HG02870 (cell line): ENCODE results near the gene POLR2F.

Source experiments
- ATAC-seq: cut with Tn5 transposase; IDR thresholded peaks from one replicate; pipeline ENCODE4 v1.9.1; 2021; ENCODE audit warnings: mild to moderate bottlenecking, moderate library complexity; ENCODE audit not compliant: unreplicated experiment

POLR2F gene

DNA sequence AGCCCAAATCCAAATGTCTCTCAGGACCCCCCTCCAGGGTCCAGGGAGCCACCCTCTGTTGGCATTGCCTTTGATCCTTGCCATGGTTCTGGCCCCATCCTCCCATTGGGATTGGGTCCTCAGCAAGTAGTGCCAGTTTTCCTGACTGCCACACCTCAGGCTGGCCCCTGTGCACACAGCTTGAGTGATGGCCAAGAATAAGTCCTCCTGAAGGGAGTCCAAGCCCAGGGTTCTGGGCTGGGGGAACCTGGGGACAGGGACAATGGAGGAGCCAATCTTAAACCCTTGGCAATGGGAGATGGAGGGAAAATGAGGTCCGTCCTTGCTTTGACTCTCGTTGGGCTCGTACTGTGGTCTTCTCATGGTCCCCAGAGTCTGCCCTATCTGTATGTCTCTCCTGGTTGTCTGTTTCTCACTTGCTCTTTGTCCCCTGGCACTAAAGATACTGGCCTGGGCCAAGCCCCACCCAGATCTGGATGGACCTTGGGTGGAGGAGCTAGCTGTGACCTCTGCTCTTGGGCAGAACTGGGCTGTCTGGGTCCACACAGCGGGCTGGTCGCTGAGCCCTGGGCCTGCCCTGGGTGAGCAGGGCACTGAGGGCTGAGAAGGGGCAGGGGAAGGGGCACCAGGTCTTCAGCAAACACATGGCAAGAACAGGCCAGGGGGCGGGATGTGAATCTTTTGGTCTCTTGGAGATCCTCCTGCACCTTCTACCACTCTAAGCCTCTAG, 27.9 kb downstream of the POLR2F start:
- no peak for ATAC-seq

DNA sequence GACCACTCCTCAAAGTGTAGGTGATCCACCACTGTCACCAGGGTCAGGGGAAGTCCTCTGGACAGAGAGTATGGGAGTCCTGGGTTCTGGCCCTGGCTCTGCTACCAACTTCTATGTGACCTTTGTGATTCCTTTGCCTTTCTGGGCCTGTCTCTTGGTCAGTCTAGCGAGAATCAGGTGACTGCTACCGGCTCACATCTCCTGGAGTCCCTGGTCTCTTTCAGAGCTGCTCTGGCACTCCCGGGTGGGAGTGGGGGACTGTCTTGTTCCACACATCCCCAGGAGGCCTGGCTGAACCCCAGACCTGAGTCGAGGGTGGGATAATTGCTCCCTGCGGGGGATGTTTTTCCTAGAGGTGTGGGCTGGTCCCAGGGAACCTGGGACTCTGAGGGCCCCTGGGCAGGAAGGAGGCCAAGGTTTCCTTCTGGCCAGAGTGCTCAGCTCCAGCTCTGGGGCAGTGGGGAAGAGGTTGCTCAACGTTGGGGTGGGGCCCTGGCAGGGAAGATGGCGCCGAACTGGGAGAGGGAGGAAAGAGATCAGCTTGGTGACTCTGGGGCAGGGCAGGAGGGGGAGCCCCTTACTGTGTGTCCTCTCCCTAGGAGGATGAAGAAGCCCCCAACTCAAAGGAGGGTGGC, 28.8 kb downstream of the POLR2F start:
- no peak for ATAC-seq

DNA sequence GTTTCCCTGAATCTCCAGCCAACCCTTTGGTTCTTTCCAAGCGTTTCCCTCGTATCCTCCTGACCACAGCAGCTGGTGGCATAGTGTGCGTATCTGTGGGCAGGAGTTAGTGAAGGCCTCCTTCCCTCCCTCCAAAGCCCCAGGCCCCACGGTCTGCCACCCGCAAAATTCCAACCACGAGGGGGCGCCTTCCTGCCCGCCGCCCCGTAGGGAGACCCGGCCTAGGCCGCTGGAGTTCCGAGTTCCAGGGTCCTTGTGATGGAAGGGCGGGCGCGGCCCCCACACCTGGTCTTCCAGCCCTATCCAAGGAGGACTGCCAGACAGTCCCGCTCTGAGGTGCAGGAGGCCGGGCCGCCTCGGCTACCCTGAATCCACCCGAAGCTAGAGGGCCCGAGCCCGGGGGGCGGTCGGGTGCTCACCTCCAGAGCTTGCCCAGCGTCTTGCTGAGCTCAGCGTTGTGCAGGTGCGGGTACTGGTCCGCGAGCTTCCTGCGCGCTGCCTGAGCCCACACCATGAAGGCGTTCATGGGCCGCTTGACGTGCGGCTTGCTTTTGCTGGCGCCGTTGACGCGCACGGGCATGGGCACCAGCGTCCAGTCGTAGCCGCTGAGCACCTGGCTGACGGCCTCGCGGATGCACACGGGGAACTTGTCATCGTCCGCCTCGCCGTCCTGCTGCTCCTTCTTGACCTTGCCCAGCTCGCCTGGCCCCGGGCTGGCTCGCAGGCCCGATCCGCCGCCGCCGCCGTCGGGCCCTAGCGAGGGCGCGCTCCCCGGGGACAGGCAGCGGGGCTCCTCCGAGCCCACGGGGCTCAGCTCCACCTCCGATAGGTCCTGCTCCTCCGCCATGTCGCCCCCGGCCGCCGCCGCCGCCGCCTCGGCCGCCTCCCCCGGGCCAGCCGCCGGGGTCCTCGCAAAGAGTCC, 29.7 kb downstream of the POLR2F start:
- ATAC-seq = no peak

DNA sequence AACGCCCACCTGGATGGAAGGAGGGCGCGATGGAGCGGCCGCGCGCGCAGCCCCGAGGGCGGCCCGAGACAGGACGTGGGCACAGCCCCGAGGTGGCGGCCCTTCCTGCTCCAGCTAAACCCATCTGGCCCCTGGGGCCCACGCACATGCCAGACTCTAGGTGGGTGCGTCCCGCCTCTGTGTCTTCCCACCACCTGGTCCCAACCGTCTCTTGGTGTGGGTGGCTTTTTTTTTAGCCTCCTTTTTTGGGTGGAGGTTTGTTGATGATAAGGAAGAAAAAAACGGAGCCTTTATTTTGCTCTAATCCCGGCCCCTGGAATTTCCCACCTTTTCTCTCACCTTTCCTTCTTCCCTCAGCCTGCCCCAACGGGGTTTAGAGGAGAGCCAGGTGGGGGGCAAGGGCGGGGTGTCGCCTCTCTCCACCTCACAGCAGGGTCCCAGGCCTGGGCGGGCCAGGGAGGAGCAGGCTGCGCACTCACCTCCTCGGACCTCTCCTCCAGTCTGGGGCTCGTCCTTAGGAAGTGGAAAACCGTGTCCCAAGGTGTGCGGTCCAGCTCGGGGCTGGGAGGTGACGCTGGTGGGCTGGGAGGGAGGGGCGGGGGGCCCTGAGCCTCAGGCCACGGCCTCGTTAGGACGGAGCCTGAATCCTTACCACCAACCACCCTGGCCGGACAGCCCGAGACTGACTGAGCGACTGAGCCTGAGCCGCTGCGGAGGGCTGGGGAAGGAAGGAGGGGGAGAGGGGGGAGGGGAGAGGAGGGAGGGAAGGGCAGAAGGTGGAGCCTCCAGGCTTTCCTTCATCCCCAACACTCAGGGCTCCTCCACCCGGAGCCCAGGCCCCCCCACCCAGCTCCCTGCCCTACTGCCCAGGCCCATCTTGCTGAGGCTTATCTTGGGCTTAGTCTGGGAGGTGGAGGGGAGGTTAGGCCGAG, 30.6 kb downstream of the POLR2F start, which contains the start of gene SOX10:
TSS of gene SOX10 (minus strand) at position 696 of the 932 bp plus-strand sequence. CDS start 771 bp downstream, outside the sequence.
- ATAC-seq = no peak

DNA sequence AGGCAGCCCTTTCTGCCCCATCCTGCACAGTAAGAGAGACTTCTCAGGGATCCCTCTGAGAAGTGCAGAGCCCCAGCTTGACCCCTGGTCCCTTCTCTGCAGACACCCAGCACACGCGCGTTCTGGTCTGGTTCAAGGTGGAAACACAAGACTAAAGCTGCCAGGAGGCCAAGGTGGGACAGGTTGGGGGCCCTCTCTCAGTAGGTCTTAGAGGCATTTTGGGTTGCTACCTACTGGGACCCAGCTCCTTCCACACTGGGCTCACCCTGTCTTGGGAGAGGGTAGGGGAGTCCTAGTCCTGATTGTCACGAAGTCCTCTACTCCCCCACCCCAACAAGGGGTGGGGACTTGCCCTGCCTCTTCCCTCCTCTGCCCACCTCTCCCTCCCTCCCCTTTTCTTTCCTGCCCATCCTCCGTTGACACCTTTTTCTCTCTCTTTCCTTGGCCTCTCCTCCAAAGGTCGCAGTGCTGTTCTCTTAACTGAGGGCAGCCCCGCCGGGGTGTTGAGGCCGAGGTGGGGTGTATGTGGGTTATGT, 31.6 kb downstream of the POLR2F start:
- ATAC-seq = no peak

DNA sequence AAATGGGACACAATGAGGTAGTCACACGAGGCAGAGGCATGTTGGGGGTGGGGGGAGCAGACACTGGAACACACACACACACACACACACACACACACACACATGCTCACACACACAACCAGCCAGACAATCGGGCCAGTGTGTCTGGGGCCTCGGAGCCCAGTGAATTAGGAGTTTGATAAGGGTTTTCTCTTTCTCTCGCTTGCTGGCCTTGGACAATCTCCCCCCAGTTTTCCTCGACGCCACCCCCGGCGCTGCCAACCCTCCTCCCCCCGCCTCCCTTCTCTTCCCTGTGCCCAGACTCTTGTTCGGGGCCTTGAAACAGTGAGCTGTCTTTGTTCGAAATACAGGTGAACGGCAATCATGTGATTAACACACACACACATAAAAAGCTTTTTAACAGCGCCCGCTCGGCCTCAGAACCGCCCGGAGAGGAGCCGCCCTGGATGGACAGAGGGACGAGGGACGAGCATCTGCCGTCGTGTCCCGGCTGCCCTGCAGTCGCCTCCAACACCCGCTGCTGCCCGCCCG, 32.3 kb downstream of the POLR2F start:
- ATAC-seq = no peak

- ATAC-seq = no peak
These were observed 32.9 kb downstream of the POLR2F start for GRCh38 chr22:37986371-37986770.

DNA sequence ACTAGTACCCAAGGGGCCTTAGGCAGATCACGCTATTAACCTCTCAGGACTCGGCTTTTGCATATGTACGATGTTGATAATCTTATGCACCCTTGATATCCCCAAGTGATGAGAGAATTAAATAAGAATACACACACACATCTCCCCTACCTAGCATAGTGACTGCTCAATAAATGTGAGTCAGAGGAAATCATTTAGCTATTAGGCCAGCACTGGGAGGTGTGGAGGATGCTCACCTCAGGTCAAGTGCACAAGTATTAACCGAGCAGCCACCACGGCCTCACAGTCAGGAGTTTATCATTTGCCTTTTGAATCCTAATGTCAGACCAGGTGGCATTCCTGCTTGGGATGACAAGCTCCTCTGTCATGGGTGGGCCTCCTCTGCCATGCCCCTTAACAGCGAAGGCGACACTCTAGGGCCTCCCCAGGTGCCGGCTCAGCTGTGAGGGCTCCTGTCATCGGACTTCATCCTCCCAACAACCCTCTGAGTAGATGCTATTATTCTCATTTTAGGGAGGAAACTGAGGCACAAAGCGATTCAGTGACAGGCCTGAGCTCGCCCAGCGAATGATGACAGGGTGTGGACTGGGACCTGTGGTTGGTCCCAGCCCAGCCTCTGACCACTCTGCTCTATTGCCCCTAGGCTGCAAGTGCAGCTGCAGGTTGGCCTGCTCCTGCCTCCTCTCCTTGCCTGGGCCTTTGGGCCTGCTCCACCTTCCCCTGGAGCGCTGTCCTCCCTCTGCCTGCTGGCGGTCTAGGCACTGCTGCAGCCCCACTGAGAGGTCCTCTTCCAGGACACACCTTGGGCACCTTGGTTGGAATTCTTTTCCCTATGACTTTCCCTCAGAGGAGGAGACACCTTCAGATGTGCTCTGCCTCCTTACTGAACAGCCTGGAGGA, 35.9 kb downstream of the POLR2F start:
- no peak for ATAC-seq

- ATAC-seq = no peak
These were observed 36.8 kb downstream of the POLR2F start for GRCh38 chr22:37990301-37990700.

DNA sequence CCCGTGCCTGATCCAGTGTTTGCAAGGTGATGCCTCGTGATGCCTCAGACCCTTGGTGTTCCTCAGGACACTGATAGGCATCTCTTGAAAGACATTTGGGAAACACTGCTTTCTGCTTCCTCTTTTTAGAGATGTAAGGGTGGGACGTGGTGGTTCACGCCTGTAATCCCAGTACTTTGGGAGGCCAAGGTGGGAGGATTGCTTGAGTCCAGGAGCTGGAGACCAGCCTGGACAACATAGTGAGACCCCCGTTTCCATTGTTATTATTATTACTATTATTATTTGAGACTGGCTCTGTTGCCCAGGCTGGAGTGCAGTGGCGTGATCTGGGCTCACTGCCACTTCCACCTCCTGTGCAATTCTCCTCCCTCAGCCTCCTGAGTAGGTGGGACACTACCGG, 37.4 kb downstream of the POLR2F start:
- no peak for ATAC-seq

DNA sequence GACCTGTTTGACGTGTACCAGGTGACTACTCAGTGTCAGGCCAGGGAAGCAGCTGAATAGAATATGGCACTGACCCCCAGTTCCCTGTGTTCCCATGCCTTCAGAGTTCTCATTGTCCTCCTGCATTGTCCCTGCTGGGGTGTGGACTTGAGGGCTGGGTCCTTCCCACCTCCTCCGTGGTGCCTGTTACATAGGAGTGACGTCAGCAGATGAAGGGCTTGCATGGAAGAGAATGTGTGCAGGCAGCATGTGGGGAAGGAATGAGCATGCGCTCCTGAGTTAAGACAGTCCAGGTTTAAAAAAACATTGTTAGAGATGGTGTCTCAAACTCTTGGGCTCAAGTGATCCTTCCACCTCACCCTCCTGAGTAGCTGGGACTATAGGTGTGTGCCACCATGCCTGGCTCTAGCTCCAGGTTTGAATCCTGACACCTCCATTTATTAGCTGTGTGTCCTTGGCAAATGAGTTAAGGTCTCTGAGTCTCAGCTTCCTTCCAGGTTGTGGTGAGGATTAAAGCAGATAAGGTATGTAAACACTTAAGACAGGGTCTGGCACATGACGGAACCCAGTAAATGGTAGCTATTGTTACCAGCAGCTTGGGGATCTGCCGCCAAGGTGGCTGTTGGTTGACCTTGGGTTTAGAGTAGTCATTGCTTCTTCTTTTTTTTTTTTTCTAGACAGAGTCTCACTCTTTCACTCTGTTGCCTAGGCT, 38.4 kb downstream of the POLR2F start:
- ATAC-seq = no peak

GRCh38 chr22:37994049-37994448, 40.5 kb downstream of the POLR2F start:
- no peak for ATAC-seq

- no peak for ATAC-seq
These were observed 41.5 kb downstream of the POLR2F start for GRCh38 chr22:37994982-37995381.

DNA sequence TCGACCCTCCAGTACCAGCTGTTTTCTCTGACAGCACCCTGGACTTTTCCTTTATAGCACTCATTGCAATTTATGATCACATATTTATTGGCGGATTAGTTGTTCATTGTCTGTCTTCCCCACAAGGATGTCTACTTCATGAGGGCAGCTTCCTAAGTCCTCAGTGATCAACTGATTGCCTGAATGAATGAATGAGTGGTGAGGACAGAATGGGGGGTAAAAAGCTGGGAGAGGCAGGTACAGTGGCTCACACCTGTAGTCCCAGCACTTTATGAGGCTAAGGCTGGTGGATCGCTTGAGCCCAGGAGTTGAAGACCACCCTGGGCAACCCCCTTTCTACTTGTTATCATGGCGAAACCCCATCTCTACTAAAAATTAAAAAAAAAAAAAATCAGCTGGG, 42.0 kb downstream of the POLR2F start:
- ATAC-seq = no peak

GRCh38 chr22:37996079-37996478, 42.6 kb downstream of the POLR2F start:
- no peak for ATAC-seq

GRCh38 chr22:37996515-37997246, 43.2 kb downstream of the POLR2F start:
- no peak for ATAC-seq

DNA sequence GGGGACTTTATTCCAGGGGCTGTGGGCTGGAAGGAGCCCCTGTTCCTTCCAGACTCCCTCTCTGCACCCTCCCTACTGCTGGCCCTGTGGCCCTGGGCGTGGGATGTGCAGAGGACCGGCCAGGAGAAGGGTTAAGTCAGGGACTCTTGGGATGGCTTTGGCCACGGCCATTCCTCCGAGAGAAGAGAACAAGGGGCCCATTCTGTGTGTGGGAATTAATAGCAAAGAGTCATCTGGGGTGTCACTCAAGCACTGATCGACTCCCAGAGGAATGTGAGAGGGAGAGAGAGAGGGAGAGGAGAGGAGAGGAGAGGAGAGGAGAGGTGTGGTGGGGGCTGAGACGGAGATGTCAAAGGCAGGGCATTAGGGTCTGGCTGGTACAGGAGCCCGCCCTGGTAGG, 45.0 kb downstream of the POLR2F start:
- no peak for ATAC-seq

DNA sequence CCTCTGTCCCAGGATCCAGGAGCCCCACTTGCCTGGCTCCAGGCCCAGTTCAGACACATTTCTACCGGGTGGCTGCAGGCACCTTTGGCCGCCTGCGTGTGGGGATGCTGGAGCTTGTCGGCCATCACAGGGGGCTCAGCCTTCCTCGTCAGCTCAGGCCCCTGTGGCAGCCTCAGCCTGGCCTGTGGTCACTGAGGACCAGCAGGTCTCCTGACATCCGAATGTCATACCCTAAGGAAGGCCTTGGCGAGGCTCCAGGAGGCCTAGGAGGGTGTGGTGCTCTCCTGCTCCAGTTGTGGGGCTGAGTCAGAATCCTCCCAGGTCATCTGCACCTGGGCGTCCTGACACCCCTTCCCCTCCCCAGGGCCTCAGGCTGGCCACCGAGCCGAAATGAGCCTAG, 45.7 kb downstream of the POLR2F start:
- no peak for ATAC-seq
